ENCODE measurements around the gene ATP11A.

DNA sequence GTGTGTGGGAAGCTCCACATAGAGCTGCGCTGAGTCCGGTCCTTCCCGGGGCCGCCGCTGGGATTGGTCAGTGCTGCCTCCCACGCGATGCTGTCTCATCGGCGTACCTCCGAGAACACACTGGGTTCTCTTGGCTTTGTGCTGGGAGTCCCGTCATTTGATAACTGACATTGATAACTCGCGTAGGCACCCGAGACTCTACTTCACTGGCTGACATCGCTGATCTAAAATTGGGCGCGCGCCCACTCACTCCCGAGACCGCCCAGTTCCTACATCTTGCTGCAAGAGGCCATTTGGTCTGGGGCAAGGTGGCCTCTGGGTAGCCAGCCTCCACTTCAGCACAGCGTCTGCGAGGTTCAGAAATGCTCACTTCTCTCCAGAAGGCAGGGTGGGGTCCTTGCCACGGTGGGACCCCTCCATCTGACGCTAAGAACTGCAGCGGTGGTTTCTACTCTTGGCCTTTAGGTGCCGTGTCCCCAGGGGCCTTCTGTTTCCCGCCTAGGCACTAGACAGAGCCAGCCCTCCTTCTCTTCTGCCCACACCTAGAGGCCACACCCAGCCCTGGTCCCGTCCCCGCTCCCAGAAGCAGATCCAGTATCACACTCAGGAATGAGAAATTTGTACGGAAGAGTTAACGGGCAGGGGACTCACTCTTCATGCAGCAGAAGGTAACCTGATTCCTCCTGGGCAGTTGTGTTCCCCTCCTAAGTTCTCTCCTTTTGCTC, 40.7 kb upstream of the ATP11A start:
- TF ChIP-seq, protein P1, sequence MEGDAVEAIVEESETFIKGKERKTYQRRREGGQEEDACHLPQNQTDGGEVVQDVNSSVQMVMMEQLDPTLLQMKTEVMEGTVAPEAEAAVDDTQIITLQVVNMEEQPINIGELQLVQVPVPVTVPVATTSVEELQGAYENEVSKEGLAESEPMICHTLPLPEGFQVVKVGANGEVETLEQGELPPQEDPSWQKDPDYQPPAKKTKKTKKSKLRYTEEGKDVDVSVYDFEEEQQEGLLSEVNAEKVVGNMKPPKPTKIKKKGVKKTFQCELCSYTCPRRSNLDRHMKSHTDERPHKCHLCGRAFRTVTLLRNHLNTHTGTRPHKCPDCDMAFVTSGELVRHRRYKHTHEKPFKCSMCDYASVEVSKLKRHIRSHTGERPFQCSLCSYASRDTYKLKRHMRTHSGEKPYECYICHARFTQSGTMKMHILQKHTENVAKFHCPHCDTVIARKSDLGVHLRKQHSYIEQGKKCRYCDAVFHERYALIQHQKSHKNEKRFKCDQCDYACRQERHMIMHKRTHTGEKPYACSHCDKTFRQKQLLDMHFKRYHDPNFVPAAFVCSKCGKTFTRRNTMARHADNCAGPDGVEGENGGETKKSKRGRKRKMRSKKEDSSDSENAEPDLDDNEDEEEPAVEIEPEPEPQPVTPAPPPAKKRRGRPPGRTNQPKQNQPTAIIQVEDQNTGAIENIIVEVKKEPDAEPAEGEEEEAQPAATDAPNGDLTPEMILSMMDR (IDR thresholded peaks at IDR 0.05): no peak
- no peak for TF ChIP-seq POLR2A (IDR thresholded peaks at IDR 0.05)
- no peak for TF ChIP-seq POLR2AphosphoS5 (IDR thresholded peaks at IDR 0.05)
